Activated CD4-positive, alpha-beta T cell treated with anti-CD3 and anti-CD28 coated beads, Interleukin-2, amount 50 U/mL, for 24 hours (primary cell): ENCODE results near the gene HIVEP3.

ENCODE experiments used
- DNase-seq, 2 donors: peaks; one replicate each; pipeline ENCODE4 v3.0.0-alpha.2; 2020; ENCODE audit warnings: low read depth in 1 of 2, low spot score in 1 of 2

HIVEP3 gene

GRCh38 chr1:41716188-41717130, 202.3 kb downstream of the HIVEP3 start:
- no peak for DNase-seq

GRCh38 chr1:41715441-41716095, 203.2 kb downstream of the HIVEP3 start:
- DNase-seq = no peak

GRCh38 chr1:41714638-41715389, 203.9 kb downstream of the HIVEP3 start:
- no peak for DNase-seq

- no peak for DNase-seq
Observed at GRCh38 chr1:41713557-41714327, 205.0 kb downstream of the HIVEP3 start.

GRCh38 chr1:41713141-41713540, 205.6 kb downstream of the HIVEP3 start:
- no peak for DNase-seq

- DNase-seq = no peak
Observed at GRCh38 chr1:41712695-41713094, 206.0 kb downstream of the HIVEP3 start.

- DNase-seq = no peak
Observed at GRCh38 chr1:41712081-41712480, 206.6 kb downstream of the HIVEP3 start.

- no peak for DNase-seq
Observed at GRCh38 chr1:41711581-41711980, 207.1 kb downstream of the HIVEP3 start.

- DNase-seq = no peak
Observed at GRCh38 chr1:41710980-41711379, 207.7 kb downstream of the HIVEP3 start.

GRCh38 chr1:41709873-41710272, 208.8 kb downstream of the HIVEP3 start:
- DNase-seq = no peak

- no peak for DNase-seq
Observed at GRCh38 chr1:41709331-41709730, 209.4 kb downstream of the HIVEP3 start.

GRCh38 chr1:41708332-41708731, 210.4 kb downstream of the HIVEP3 start:
- DNase-seq = no peak

GRCh38 chr1:41707793-41708192, 210.9 kb downstream of the HIVEP3 start:
- no peak for DNase-seq

GRCh38 chr1:41705798-41706197, 212.9 kb downstream of the HIVEP3 start:
- DNase-seq = no peak

- no peak for DNase-seq
Observed at GRCh38 chr1:41704196-41704595, 214.5 kb downstream of the HIVEP3 start.

- no peak for DNase-seq
Observed at GRCh38 chr1:41702771-41703170, 216.0 kb downstream of the HIVEP3 start.

GRCh38 chr1:41700986-41701535, 217.7 kb downstream of the HIVEP3 start:
- DNase-seq = no peak

- no peak for DNase-seq
Observed at GRCh38 chr1:41700581-41700980, 218.1 kb downstream of the HIVEP3 start.

GRCh38 chr1:41699861-41700248, 218.9 kb downstream of the HIVEP3 start:
- DNase-seq = no peak
